Right ventricle myocardium superior (tissue), 1 donor: ENCODE measurements around the gene NRM. TPM values are rescaled to one million over a fixed set of nuclear protein-coding genes. Genes with fewer than 3 reads are reported as not detected.
"Not testable (repeated sequence)": the region's sequence is repeated elsewhere in the genome, so short reads cannot be mapped to it uniquely, and the experiment has no call there.

Experiments used
- ATAC-seq: fragments of 200-7000 bp; cut with Tn5 transposase; one replicate; pipeline ENCODE4 v1.9.1; 2020; ENCODE audit warnings: mild to moderate bottlenecking; ENCODE audit not compliant: poor library complexity
- DNase-seq: peaks from one replicate; pipeline ENCODE4 v3.0.0-alpha.2; 2020
- intact Hi-C: fragments of 100-400 bp; cut with DNase I; formaldehyde crosslinking; loops from one replicate; pipeline ENCODE4 v1.11.2; 2022
- long read RNA-seq: library from polyadenylated mRNA; unstranded; transcript quantifications from one replicate; pipeline ENCODE4 v2.0.0, GENCODE V29; 2021
- total RNA-seq: library from RNA; stranded (reverse); fragmentation: NEBNext Ultra II Directional; extraction: Animal tissue kit (Norgen Biotek cat#: 25700); gene quantifications from one replicate; pipeline ENCODE4 v1.2.1, GENCODE V29; 2021
- donor health status: DM: no; HTN: yes; CAD: no; lungs with severe emphysema.

Gene NRM, protein sequence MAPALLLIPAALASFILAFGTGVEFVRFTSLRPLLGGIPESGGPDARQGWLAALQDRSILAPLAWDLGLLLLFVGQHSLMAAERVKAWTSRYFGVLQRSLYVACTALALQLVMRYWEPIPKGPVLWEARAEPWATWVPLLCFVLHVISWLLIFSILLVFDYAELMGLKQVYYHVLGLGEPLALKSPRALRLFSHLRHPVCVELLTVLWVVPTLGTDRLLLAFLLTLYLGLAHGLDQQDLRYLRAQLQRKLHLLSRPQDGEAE
- 3.2 TPM for total RNA-seq
- long read RNA-seq, partial matches to known transcripts: 1 of 5 reads
- long read RNA-seq, other reads (novel, unspliced or antisense): 1 of 5 reads

DNA sequence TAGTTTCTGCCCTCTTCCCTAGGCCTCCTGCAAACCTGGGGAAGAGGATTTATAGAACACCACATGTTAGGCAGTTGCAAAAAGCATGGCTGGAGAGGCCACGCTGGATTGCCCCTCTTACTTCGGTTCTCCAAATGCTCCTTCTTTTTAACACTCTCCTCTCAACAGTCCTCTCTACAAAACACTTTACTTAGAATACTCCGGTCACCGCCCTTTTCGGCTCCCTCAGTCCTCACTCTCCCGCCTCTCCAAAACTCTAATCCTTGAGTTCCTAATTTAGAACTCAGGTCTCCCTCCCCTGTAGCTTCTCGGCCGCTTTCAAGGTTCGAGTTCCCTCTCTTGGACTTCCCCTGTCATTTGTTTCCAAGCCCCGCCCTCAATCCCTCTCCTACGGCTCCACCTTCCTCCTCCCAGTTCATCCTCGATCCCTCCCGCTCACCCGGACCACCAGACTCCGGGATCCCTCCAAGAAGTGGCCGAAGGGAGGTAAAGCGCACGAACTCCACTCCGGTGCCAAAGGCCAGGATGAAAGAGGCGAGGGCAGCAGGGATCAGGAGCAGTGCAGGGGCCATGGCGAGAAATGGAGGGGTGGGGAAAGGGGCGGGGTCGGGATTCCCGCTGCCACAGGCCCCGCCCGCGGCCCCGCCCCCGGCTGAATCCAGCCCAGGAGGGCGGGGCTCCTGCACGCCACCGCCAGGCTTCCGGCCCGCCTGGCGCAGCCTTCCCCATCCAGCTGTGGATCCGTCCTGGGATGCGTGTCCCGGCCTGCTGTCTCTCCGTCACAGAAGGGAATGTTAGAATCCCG lies at the start of gene NRM:
TSS of gene NRM (minus strand) at position 582 of the 805 bp plus-strand sequence. CDS start at position 572, 10 bp downstream.
- DNase-seq (peak; percentile 94), ATAC-seq (peak; percentile 77)
- intact Hi-C loops: no loop called here

DNA sequence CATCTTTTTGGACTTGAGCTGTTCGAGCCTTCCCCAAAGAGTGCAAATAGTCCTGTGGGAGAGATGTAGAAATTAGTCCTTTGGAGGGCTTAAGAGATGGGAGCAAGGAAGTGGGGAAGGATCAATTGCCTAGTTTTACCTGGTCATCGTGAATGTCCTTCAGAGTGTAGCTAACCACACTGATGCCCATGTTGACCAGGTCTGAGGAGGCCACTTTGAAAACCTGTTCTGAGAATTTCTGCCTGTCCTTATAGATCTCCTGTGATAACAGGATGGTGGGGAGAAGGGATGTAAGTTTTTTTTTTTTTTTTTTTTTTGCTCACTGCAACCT lies 49.7 kb upstream of the NRM start:
- intact Hi-C loops: loop anchor here (5.0 to 10.0 kb wide), 3 partner anchors 82 to 344 kb away; partner anchors contain the start of gene DDR1
- ATAC-seq: no peak

GRCh38 chr6:30738532-30738931 lies 47.7 kb upstream of the NRM start:
- intact Hi-C loops: no loop called here
- DNase-seq (no peak), ATAC-seq (no peak)

More for the DNA sequence above, 49.7 kb upstream of the NRM start:
- DNase-seq: no peak

DNA sequence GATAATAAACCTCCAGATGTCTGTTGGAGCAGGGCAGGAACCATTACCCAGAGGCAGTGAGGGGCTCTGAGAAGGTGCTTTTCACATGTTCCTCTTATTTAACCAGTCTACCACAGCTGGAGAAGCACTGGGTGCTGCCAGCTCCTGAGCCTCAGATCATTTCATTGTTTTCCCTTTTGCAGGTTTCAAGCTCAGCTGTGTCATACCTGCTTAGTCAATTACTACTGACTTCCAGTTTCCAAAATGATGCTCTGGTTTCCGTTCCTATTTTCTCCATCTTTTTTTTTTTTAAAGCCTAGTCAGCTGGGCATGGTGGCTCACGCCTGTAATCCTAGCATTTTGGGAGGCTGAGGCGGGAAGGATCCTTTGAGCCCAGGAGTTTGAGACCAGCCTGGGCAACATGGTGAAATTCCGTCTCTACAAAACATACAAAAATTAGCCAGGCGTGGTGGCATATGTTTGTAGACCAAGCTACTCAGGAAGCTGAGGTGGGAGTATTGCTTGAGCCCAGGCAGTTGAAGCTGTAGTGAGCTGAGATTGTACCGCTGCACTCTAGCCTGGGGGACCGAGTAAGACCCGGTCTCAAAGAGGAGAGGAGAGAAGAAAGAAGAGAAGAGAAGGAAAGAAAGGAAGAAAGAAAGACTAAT lies 45.0 kb upstream of the NRM start:
- DNase-seq (no peak), ATAC-seq (no peak)
- intact Hi-C loops: no loop called here

GRCh38 chr6:30732237-30732943 lies 41.6 kb upstream of the NRM start:
- DNase-seq (no peak), ATAC-seq (no peak)
- intact Hi-C loops: no loop called here

DNA sequence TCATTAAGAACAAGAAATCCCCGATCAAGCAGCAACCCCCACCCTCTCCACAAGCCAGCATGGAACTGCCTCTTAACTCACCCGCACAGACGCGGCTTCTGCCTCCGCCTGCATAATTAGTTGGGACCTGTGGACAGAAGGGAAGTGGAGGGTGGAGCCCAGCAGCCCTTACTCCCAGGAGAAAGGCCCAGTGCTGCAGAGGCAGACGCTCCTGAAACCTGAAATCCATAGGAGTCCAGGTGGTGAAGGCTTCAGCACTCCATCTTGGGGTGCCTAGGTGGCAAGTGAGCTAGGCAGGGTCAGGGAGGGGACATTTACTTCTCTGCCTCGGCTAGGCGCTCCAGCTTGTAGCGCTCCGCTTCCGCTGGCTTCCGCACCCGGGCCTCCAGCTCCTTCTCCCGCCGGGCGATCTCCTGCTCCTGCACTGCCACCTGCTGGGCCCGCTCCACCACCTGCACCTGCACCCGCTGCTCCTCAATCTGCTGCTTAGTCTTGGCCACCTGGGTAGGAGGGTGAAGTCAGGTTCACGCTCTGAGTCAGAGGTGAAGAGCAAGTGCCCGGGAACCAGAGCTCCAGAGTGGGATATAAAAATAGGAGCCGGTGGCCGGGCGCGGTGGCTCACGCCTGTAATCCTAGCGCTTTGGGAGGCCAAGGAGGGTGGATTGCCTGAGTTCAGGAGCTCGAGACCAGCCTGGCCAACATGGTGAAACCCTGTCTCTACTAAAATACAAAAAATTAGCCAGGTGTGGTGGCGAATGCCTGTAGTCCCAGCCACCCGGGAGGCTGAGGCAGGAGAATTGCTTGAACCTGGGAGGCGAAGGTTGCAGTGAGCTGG lies 40.0 kb upstream of the NRM start:
- ATAC-seq: peak; percentile 79
- intact Hi-C loops: no loop called here
- peak; percentile 74 for DNase-seq

GRCh38 chr6:30727920-30728553 lies 37.3 kb upstream of the NRM start:
- no peak for ATAC-seq

DNA sequence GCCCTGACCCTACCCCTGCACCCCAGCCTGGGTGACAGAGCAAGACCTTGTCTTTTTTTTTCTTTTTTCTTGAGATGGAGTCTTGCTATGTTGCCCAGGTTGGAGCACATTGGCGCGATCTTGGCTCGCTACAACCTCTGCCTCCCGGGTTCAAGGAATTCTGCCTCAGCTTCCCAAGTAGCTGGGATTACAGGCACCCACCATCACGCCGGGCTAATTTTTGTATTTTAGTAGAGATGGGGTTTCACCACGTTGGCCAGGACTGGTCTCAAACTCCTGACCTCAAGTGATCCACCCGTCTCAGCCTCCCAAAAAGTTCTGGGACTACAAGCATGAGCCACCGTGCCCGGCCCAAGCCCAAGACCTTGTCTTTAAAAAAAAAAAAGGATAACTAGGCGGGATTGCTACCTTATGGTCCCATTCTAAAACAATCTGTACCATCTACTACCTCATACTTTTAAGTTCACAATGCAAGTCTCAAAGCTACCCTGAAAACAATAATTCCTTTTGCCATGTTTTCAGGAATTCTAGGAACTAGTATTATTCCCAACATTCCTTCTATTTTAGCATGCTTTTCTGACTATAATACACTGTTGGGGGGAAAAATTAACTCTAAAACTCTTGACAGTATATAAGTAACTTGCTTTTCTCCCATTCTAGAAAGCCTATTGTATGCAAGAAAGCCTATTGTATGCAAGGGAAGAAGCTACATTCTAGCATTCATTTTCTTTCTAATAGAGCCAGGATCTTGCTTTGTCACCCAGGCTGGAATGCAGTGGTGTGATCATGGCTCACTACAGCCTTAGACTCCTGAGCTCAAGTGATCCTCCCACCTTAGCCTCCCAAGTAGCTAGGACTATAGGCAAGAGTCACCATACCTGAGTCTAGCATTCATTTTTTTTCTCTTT lies 36.0 kb upstream of the NRM start:
- intact Hi-C loops: no loop called here
- no peak for ATAC-seq
- no peak for DNase-seq

More at GRCh38 chr6:30727920-30728553, 37.3 kb upstream of the NRM start:
- DNase-seq: no peak
- intact Hi-C loops: no loop called here

- DNase-seq (no peak), ATAC-seq (no peak)
- intact Hi-C loops: no loop called here
Measured at GRCh38 chr6:30725713-30726505, 35.1 kb upstream of the NRM start.

GRCh38 chr6:30724906-30725667 lies 34.3 kb upstream of the NRM start:
- no peak for ATAC-seq
- DNase-seq: no peak
- intact Hi-C loops: no loop called here

DNA sequence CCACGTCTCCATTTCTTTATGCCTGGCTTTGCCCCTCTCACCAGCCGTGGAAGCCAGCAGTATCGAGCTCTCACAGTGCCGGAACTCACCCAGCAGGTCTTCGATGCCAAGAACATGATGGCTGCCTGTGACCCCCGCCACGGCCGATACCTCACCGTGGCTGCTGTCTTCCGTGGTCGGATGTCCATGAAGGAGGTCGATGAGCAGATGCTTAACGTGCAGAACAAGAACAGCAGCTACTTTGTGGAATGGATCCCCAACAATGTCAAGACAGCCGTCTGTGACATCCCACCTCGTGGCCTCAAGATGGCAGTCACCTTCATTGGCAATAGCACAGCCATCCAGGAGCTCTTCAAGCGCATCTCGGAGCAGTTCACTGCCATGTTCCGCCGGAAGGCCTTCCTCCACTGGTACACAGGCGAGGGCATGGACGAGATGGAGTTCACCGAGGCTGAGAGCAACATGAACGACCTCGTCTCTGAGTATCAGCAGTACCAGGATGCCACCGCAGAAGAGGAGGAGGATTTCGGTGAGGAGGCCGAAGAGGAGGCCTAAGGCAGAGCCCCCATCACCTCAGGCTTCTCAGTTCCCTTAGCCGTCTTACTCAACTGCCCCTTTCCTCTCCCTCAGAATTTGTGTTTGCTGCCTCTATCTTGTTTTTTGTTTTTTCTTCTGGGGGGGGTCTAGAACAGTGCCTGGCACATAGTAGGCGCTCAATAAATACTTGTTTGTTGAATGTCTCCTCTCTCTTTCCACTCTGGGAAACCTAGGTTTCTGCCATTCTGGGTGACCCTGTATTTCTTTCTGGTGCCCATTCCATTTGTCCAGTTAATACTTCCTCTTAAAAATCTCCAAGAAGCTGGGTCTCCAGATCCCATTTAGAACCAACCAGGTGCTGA lies 33.3 kb upstream of the NRM start:
- intact Hi-C loops: loop anchor here (2.0 kb wide), 1 partner anchor 45 kb away; no protein-coding TSS in a partner anchor

DNA sequence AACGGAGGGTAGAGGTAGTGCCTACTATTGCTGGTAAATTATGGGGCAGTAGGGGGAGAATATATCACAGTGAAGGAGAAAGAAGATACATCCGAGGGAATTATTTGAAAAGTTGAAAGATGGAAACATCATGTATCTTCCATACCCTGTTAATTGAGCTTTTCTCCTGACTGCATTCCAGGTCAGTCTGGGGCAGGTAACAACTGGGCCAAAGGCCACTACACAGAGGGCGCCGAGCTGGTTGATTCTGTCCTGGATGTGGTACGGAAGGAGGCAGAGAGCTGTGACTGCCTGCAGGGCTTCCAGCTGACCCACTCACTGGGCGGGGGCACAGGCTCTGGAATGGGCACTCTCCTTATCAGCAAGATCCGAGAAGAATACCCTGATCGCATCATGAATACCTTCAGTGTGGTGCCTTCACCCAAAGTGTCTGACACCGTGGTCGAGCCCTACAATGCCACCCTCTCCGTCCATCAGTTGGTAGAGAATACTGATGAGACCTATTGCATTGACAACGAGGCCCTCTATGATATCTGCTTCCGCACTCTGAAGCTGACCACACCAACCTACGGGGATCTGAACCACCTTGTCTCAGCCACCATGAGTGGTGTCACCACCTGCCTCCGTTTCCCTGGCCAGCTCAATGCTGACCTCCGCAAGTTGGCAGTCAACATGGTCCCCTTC lies 32.5 kb upstream of the NRM start:
- not testable (repeated sequence) for DNase-seq

More for the DNA sequence above, 33.3 kb upstream of the NRM start:
- ATAC-seq, DNase-seq: not testable (repeated sequence)

More for the DNA sequence above, 32.5 kb upstream of the NRM start:
- ATAC-seq: not testable (repeated sequence)
- intact Hi-C loops: loop anchor here (2.0 kb wide), 1 partner anchor 44 kb away; no protein-coding TSS in a partner anchor
